ENCODE measurements around the gene THAP10.

- TF ChIP-seq CTCF (IDR thresholded peaks at IDR 0.05; ENCODE audit: poor library complexity, severe bottlenecking) (no peak), MXI1 (conservative IDR thresholded peaks at IDR 0.05; ENCODE audit: poor library complexity, severe bottlenecking) (no peak), POLR2AphosphoS5 (IDR thresholded peaks at IDR 0.05) (no peak), REST (IDR thresholded peaks at IDR 0.05; ENCODE audit: borderline replicate concordance) (no peak), SMC3 (conservative IDR thresholded peaks at IDR 0.05; ENCODE audit: poor library complexity) (no peak), RAD21 (conservative IDR thresholded peaks at IDR 0.05) (no peak), EZH2 (IDR thresholded peaks at IDR 0.05; ENCODE audit: borderline replicate concordance, insufficient read depth, low read length, poor library complexity, severe bottlenecking) (no peak), EP300 (conservative IDR thresholded peaks at IDR 0.05; ENCODE audit: poor library complexity, severe bottlenecking) (no peak)
These were observed 29.9 kb upstream of the THAP10 start for GRCh38 chr15:70922119-70922518.

Data from neural cell (in vitro differentiated cells).